HG02571 (cell line): ENCODE measurements around the gene OGDH.

ENCODE experiments used
- ATAC-seq: cut with Tn5 transposase; IDR thresholded peaks from one replicate; pipeline ENCODE4 v1.9.1; 2021; ENCODE audit warnings: mild to moderate bottlenecking, moderate library complexity; ENCODE audit not compliant: unreplicated experiment

Gene OGDH

DNA sequence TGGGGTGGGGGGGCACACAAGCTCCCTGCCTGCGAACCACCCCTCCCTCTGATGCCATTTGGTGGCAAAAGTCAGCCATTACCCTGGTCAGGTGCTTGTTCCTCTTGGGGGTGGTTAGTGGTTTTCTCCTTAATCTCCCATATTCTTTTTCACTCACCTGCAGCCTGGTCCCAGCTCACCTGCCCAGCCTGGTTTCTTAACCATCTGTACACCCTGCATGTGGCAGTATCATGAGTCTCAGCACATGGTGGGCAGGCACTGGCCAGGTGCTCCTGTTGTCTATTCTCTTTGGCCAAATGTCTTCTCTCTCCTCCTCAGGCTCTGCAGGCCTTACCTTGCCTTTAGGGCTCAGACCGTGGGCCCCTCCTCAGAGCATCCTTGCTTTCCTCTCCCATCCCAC is 30.5 kb downstream of the OGDH start:
- ATAC-seq: no peak

GRCh38 chr7:44637788-44638594 is 31.6 kb downstream of the OGDH start:
- ATAC-seq: peak; percentile 47

- peak; percentile 78 for ATAC-seq
These were observed 32.5 kb downstream of the OGDH start for GRCh38 chr7:44638611-44639557.

DNA sequence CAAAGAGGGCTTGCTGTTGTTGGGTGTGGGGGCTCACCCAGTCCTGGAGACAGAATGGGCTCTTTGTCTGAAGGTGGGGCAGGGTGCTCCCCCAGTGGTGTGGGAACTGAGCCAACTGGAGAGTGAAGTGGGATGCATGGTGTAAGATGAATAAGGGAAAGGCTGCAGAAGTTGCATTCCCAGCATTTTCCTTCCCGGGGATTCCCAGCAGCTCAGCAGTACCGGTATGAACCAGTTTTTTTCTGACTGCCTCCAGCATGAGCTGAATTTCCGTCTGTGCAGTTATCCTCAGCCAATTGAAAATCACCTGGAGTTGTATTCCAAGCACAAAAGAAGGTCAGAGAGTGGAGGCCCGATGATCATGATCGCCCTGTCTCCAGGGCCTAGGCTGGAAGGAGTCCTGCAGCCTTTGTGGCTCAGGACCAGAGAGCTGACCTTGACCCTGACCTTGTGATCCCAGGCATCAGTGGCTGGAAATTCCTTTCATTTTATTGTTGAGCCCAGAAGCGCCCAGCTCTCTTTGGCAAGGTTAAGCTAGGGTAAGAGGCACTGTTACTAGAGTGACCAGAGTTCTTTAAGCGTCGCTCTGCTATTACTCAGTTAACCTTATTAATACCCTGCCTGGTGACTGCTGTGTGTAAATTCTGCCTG is 33.4 kb downstream of the OGDH start:
- no peak for ATAC-seq

DNA sequence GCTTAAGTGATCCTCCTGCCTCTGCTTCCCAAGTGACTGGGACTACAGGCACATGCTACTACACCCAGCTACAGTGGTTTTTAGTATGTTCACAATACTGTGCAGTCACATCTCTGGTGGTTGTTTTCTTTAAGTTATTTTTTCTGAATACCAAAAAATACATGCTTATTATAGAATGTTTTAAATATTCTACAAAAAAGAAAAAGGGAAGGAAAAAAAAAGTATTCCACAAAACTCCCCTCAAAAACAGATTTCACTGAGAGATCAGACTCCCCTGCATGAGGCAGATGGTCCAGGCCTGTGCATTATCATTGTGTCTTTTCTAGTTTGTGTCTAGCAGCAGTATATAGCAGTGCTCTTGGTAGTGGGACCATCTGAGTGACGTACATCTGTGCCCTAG is 36.8 kb downstream of the OGDH start:
- ATAC-seq: no peak

GRCh38 chr7:44645254-44645653 is 38.8 kb downstream of the OGDH start:
- no peak for ATAC-seq

GRCh38 chr7:44645696-44646095 is 39.3 kb downstream of the OGDH start:
- no peak for ATAC-seq

- no peak for ATAC-seq
These were observed 39.9 kb downstream of the OGDH start for GRCh38 chr7:44646176-44646920.

- ATAC-seq: no peak
These were observed 40.7 kb downstream of the OGDH start for GRCh38 chr7:44646921-44647636.

GRCh38 chr7:44647981-44648714 is 41.7 kb downstream of the OGDH start:
- ATAC-seq: no peak

- no peak for ATAC-seq
These were observed 43.8 kb downstream of the OGDH start for GRCh38 chr7:44650242-44650641.

- ATAC-seq: no peak
These were observed 44.3 kb downstream of the OGDH start for GRCh38 chr7:44650772-44651171.

DNA sequence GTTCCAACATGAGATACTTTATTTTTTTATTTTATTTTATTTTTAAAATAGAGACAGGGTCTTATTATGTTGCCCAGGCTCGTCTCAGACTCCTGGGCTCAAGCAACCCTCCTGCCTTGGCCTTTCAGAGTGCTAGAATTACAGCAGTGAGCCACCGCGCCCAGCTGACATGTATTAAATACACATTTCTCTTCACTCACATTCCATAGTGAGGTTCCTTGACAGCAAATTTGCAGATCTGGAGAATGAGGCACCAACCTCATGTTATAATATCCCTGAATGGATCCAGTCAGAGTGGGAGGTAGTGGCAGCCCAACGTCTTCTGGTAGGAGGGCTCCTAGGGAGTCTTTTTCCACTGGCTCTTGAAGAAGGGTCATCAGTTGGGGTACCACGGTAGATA is 46.1 kb downstream of the OGDH start:
- no peak for ATAC-seq

DNA sequence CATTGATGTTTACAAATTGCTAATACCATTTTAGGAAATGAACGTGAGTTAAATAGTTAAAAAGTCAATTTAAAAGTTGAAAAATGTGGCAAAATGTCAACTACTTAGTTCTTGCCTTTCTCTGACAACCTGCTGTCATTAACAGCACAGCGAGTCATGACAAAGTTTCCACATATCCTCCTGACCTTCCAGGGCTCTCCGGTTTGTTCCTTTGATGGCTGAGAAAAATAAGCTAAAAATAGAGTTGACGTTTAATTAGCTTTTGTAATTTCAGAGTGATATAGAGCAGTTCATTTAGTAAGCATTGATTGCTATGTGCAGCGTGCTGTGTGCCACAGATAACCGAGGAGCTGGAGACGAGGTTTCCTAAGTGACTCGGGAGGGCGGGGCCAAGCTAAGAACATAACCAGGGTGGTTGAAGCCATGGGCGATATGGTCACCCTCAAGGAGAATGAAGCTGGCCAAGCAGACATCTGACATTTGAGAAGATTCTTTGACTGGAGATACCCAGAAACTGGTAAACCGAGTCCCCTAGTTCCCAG is 47.9 kb downstream of the OGDH start:
- ATAC-seq: no peak

DNA sequence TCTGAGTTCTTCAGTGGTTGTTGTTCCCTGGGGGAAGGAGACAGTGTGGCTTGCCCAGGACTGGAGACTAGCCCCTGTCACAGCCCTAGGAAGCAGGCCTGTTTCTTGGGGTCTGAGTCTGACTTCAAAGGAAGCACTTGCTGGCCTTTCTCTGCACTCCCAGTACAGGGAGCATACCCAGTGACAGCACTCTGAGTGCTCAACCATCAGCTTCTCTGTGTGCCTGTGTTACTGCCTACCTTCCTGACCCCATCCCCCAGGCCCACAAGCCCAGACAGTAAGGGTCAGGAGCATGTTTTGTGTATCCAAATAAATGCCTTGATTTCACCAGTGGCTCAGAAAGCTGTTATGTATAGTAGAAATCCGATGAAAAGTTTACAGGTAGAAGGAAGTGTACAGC is 48.9 kb downstream of the OGDH start:
- ATAC-seq: no peak

DNA sequence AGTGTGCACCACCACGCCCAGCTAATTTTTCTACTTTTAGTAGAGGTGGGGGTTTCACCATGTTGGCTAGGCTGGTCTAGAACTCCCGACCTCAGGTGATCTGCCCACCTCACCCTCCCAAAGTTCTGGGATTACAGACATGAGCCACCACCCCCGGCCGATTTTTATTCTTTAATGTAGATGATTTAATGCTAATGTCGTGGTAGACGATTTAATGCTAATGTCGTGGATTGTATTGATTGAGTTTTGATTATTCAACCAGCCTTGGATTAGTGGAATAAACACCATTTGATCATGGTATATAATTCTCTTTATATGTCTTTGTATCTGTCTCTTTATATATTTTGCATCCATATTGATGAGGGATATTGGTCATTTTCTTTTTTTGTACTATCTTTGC is 52.6 kb downstream of the OGDH start:
- no peak for ATAC-seq

GRCh38 chr7:44661233-44661632 is 54.8 kb downstream of the OGDH start:
- no peak for ATAC-seq

GRCh38 chr7:44664780-44665461 is 58.5 kb downstream of the OGDH start:
- no peak for ATAC-seq
